Smooth muscle cell (in vitro differentiated cells): ENCODE data around the gene ACTG2. TPM values are rescaled to one million over a fixed set of nuclear protein-coding genes. Genes with fewer than 3 reads are reported as not detected.

Source experiments
- DNase-seq: peaks from one replicate; lab custom pipeline; 2025; ENCODE audit not compliant: unreplicated experiment; lab: John Stamatoyannopoulos, UW
- H2AFZ ChIP-seq: fragments of 200-600 bp; sonication (generic); 2 replicates; pipeline ENCODE4 v1.6.0; 2016; ENCODE audit warnings: antibody characterized with exemption, low read depth, mild to moderate bottlenecking
- H3F3A ChIP-seq: fragments of 200-600 bp; sonication (generic); 2 replicates; pipeline ENCODE4 v1.6.0; 2017; ENCODE audit warnings: antibody characterized with exemption, low read depth
- H3K27ac ChIP-seq: fragments of 200-600 bp; sonication (generic); 2 replicates; pipeline ENCODE4 v1.5.1; 2016; ENCODE audit warnings: low read depth, mild to moderate bottlenecking
- H3K27me3 ChIP-seq: fragments of 200-600 bp; sonication (generic); 2 replicates; pipeline ENCODE4 v1.6.1; 2016; ENCODE audit warnings: low read depth, mild to moderate bottlenecking
- H3K36me3 ChIP-seq: fragments of 200-600 bp; sonication (generic); 2 replicates; pipeline ENCODE4 v1.5.1; 2016; ENCODE audit warnings: low read depth
- H3K4me1 ChIP-seq: fragments of 200-600 bp; sonication (generic); 2 replicates; pipeline ENCODE4 v1.5.1; 2016; ENCODE audit warnings: low read depth
- H3K4me2 ChIP-seq: fragments of 200-600 bp; sonication (generic); 2 replicates; pipeline ENCODE4 v1.6.0; 2016; ENCODE audit warnings: mild to moderate bottlenecking
- H3K4me3 ChIP-seq: fragments of 200-600 bp; sonication (generic); 2 replicates; pipeline ENCODE4 v1.5.1; 2016; ENCODE audit warnings: mild to moderate bottlenecking
- H3K79me2 ChIP-seq: fragments of 200-600 bp; sonication (generic); 2 replicates; pipeline ENCODE4 v1.6.0; 2016; ENCODE audit warnings: low read depth, mild to moderate bottlenecking
- H3K9ac ChIP-seq: fragments of 200-600 bp; sonication (generic); 2 replicates; pipeline ENCODE4 v1.6.0; 2016; ENCODE audit warnings: low read depth
- H3K9me3 ChIP-seq: fragments of 200-600 bp; sonication (generic); replicated peaks from 2 replicates; pipeline ENCODE4 v1.5.1; 2016; ENCODE audit warnings: low read depth
- H4K20me1 ChIP-seq: fragments of 200-600 bp; sonication (generic); 2 replicates; pipeline ENCODE4 v1.6.0; 2016; ENCODE audit warnings: low read depth
- CTCF ChIP-seq: fragments of 200-600 bp; sonication (generic); IDR thresholded peaks from 2 replicates; pipeline ENCODE4 v1.5.1; 2017; ENCODE audit warnings: borderline replicate concordance, mild to moderate bottlenecking, antibody characterized with exemption; ENCODE audit not compliant: insufficient read depth, poor library complexity, severe bottlenecking
- WGBS: methylation state at CpG from one replicate; pipeline ENCODE4 v1.1.7; 2016; ENCODE audit warnings: low lambda C conversion rate; 5-methylcytosine and 5-hydroxymethylcytosine counted together
- polyA plus RNA-seq: library from polyadenylated mRNA; unstranded; fragments of >200 nt; fragmentation: Nextera tagmentation; extraction: Ambion mirVana; gene quantifications from 2 replicates; pipeline ENCODE4 v1.2.1, GENCODE V29; 2016
- total RNA-seq: library from RNA; depleted of rRNA; stranded (reverse); fragments of >200 nt; gene quantifications from 2 replicates; pipeline ENCODE4 v1.2.3, GENCODE V29; 2014

ACTG2 gene
- total and polyA plus RNA-seq, 2 experiments from 2014 or later = 323 to 874 TPM

DNA sequence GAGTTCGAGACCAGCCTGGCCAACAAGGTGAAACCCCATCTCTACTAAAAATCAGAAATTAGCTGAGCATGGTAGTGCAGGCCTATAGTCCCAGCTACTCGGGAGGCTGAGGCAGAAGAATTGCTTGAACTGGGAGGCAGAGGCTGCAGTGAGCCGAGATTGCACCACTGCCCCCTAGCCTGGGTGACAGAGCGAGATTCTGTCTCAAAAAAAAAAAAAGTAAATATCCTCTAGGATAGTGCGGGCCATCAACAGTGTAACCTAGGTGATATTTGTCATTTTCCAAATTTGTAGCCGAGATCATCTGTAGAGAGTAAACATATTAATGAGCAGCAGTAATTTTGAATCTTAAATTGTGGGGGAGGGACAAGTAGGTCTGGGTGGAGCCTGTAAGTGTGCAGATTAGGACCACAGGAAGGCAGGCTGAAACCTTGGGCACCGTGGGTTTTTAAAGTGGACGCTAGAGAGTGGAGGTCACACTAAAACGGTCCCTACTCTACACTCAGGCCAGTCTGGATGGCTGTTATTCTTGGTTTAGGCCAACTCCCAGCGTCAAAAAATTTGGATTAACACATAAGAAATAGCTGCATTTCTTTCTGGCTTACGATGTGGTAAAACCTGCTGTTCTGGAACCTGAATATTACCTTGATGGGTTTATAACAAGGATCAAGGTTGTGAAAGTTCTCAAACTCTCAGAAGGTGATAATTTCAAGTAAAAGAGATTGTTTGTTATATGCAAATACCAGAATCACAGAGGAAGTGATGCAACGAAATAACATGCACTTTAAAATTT, 69.2 kb downstream of the ACTG2 start:
- no peak overlapping the region for H3K4me3 ChIP-seq
- no peak overlapping the region for H3K4me2 ChIP-seq
- no peak overlapping the region for H3K27ac ChIP-seq
- no peak overlapping the region for H3K9ac ChIP-seq
- no peaks in the 10 kb centered on the region for H3K9me3 ChIP-seq
- H2AFZ ChIP-seq = no peak overlapping the region
- 88% methylated on average over 12 of the region's 12 CpGs for WGBS
- peaks cover 15% of the 10 kb centered on the region for H4K20me1 ChIP-seq
- H3K36me3 ChIP-seq = peaks cover 20% of the 10 kb centered on the region
- no peaks in the 10 kb centered on the region for H3K79me2 ChIP-seq
- no peak for DNase-seq
- peaks cover 9% of the 10 kb centered on the region for H3F3A ChIP-seq
- no peak for TF ChIP-seq CTCF
- H3K4me1 ChIP-seq = no peaks in the 10 kb centered on the region
- no peaks in the 10 kb centered on the region for H3K27me3 ChIP-seq

DNA sequence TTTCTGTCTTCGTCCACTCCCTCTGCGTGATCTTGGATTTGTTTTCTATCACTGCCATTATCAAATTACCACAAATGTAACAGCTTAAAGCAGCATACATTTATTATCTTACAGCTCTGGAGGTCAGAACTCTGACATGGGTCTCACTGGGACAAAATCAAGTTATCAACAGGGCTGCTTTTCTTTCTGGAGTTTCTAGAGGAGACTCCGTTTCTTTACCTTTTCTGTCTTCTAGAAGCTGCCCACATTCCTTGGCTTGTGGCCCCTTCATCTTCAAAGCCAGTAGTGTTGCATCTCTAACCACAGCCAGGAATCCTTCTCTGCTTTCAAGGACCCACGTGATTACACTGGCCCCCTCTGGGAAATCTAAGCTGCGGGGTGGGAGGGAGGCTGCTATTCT, 70.0 kb downstream of the ACTG2 start:
- no peak overlapping the region for H3K9ac ChIP-seq
- TF ChIP-seq CTCF = no peak
- no peaks in the 10 kb centered on the region for H3K9me3 ChIP-seq
- peaks cover 7% of the 10 kb centered on the region for H4K20me1 ChIP-seq
- peaks cover 20% of the 10 kb centered on the region for H3K36me3 ChIP-seq
- H3K4me3 ChIP-seq = no peak overlapping the region
- no peak overlapping the region for H3K4me2 ChIP-seq
- no peaks in the 10 kb centered on the region for H3K4me1 ChIP-seq
- H3K27me3 ChIP-seq = no peaks in the 10 kb centered on the region
- no peak for DNase-seq
- H3K27ac ChIP-seq = no peak overlapping the region
- 77% methylated on average over 5 of the region's 5 CpGs for WGBS
- no peak overlapping the region for H2AFZ ChIP-seq
- H3K79me2 ChIP-seq = no peaks in the 10 kb centered on the region
- peaks cover 9% of the 10 kb centered on the region for H3F3A ChIP-seq

DNA sequence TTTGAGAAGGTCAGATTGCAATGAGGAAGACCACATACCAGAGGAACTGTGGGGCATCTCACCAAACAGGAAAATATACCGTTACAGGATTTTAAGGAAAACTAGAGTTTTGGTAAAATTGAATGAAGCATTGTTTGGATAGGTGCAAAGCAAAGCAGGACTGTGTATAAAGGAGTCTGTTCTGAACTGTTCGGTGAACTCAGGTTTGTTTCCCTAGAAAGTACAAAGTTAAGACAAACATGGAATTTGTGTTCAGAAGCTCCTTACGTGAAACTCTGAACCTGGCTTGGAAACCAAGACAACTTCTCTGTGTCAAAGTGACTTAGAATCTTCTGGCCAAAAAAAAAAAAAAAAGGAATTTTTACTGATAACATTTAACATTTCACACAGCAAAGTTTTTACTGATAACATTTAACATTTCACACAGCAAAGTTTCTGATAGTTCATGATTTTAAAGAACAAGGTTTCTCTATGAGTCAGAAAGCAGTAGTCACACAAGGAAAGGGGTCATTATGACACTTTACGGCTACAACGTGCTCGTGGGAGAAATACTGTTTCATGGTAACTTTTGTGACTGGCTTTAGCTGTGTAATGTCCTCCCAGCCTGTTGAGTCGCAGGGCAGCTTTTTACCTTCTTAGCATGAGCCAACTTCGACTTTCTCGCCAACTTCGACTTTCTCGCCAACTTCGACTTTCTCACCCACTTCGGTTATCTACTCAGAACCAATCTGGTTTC, 70.7 kb downstream of the ACTG2 start:
- no peak for TF ChIP-seq CTCF
- Histone ChIP-seq H3K4me2 (no peak overlapping the region), H3K9ac (no peak overlapping the region), H3K4me1 (no peaks in the 10 kb centered on the region), H3F3A (peaks cover 9% of the 10 kb centered on the region), H4K20me1 (no peaks in the 10 kb centered on the region), H3K79me2 (no peaks in the 10 kb centered on the region), H3K27me3 (no peaks in the 10 kb centered on the region), H3K4me3 (no peak overlapping the region), H3K27ac (no peak overlapping the region), H2AFZ (no peak overlapping the region), H3K9me3 (no peaks in the 10 kb centered on the region), H3K36me3 (peaks cover 14% of the 10 kb centered on the region)
- no peak for DNase-seq
- WGBS = 73% methylated on average over 13 of the region's 13 CpGs
